GM12872 (cell line): ENCODE results near the gene FN1.

Experiments
- TF ChIP-seq, protein P1 (sequence below): IDR thresholded peaks from 3 replicates; pipeline ENCODE4 v1.5.1; 2011; ENCODE audit warnings: low read depth, mild to moderate bottlenecking, low read length, moderate library complexity; ENCODE audit not compliant: insufficient read depth

Gene FN1

DNA sequence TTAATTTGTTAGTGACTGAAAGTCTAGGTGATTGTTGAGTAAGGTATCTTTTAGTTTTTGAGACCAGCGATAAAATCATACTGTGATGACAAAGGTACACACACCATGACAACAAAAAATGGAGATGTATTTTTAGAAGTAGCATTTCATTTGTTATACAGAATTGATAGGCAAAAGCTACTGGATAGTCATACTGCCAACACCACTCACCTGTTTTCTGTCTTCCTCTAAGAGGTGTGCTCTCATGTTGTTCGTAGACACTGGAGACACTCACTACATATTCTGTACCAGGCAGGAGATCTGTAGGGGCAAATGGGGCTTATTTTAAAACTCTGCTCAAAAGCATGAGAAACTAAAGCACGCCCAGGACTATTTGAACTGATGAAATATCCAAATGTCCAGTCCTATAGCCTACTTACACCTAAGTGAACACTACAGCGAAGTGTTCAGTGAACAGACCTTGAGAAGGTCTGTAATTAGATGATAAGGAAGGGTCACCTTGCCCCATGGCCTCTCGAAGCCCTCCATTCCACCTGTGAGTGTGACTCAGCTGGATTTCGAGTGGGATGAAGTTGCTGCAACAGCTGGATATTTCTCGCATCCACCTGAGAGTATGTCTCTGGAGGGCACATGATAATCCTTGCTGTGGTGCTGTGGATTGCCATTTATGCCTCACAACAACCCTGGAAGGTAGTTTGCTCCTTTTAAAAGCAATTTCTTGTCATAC lies 47.7 kb downstream of the FN1 start:
- TF ChIP-seq, protein P1, sequence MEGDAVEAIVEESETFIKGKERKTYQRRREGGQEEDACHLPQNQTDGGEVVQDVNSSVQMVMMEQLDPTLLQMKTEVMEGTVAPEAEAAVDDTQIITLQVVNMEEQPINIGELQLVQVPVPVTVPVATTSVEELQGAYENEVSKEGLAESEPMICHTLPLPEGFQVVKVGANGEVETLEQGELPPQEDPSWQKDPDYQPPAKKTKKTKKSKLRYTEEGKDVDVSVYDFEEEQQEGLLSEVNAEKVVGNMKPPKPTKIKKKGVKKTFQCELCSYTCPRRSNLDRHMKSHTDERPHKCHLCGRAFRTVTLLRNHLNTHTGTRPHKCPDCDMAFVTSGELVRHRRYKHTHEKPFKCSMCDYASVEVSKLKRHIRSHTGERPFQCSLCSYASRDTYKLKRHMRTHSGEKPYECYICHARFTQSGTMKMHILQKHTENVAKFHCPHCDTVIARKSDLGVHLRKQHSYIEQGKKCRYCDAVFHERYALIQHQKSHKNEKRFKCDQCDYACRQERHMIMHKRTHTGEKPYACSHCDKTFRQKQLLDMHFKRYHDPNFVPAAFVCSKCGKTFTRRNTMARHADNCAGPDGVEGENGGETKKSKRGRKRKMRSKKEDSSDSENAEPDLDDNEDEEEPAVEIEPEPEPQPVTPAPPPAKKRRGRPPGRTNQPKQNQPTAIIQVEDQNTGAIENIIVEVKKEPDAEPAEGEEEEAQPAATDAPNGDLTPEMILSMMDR: no peak

DNA sequence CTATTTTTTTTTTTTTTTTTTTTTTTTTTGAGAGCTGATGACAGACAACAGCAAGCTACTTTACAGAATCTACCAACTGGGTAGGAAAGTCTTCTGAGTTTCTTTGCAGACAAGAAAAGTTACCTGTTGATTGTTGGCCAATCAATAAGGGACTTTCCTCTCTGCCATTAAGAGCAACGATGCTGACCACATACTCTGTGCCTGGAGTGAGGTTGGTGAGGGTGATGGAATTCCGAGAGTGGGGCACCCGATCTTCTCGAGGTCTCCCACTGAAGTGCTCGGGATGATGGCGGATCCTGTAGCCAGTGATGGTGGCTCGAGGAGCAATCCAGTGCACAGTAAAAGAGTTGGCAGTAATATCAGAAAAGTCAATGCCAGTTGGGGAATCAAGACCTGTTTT lies 49.3 kb downstream of the FN1 start:
- TF ChIP-seq, protein P1: no peak

- TF ChIP-seq, protein P1: no peak
These were observed 51.2 kb downstream of the FN1 start for GRCh38 chr2:215384710-215385109.

GRCh38 chr2:215383652-215384279 lies 52.1 kb downstream of the FN1 start:
- TF ChIP-seq, protein P1: no peak

- TF ChIP-seq, protein P1: no peak
These were observed 53.4 kb downstream of the FN1 start for GRCh38 chr2:215382480-215382879.

DNA sequence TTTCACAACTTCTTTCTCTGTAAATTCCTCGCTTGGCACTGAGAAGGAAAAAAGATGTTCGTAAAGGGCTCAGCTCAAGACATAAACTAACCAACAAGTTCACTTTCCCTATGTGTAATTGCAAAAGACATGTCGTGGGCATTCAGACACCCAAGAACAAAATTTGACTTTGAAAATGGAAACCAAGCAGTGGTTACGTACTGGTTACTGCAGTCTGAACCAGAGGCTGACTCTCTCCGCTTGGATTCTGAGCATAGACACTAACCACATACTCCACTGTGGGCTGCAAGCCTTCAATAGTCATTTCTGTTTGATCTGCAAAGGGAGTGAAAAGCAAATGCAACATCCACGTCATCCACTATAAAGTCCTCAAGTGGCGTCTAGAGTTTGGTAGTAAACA lies 53.9 kb downstream of the FN1 start:
- TF ChIP-seq, protein P1: no peak

GRCh38 chr2:215380699-215381098 lies 55.2 kb downstream of the FN1 start:
- TF ChIP-seq, protein P1: no peak
